B cell (primary cell): ENCODE measurements around the gene TYW1B. TPM values are rescaled to one million over a fixed set of nuclear protein-coding genes. Genes with fewer than 3 reads are reported as not detected.
"Not testable (repeated sequence)": the region's sequence is repeated elsewhere in the genome, so short reads cannot be mapped to it uniquely, and the experiment has no call there.

Experiments
- ATAC-seq: fragments of 200-7000 bp; cut with Tn5 transposase; one replicate; pipeline ENCODE4 v1.10.0; 2021; ENCODE audit warnings: low read depth, mild to moderate bottlenecking, moderate number of reproducible peaks, moderate library complexity
- CTCF ChIA-PET: fragments of 350-600 bp; sonication (Branson Sonifier 250); formaldehyde crosslinking; loops from one replicate; lab custom pipeline; 2021; ENCODE audit warnings: antibody characterized with exemption, inconsistent platforms; lab: Charles Lee
- POLR2A ChIA-PET: fragments of 350-600 bp; sonication (Branson Sonifier 250); formaldehyde crosslinking; loops from one replicate; lab custom pipeline; 2021; ENCODE audit warnings: antibody characterized with exemption; lab: Charles Lee
- DNase-seq: peaks from one replicate; pipeline ENCODE4 v3.0.0; 2013
- H2AFZ ChIP-seq: 2 replicates; pipeline ENCODE4 v1.6.1; 2012; ENCODE audit warnings: mild to moderate bottlenecking, low read depth, low read length; ENCODE audit not compliant: insufficient read depth, poor library complexity, severe bottlenecking
- H3K27ac ChIP-seq, 2 donors: 1 replicate in 1 of 2; 2 replicates in 1 of 2; pipeline ENCODE4 v1.5.1; 2012 to 2013; ENCODE audit warnings: low read length in 2 of 2, mild to moderate bottlenecking in 2 of 2, moderate library complexity in 1 of 2
- H3K27me3 ChIP-seq, 4 experiments: fragments of 200-600 bp in 1 of 4; sonication (generic) in 1 of 4; replicated peaks in 1 of 4; 1 replicate in 2 of 4; 2 replicates in 2 of 4; pipeline versions ENCODE4 v1.6.1 to v1.7.0; 2013 to 2016; ENCODE audit warnings: low read length in 3 of 4, mild to moderate bottlenecking in 2 of 4, mixed read lengths in 1 of 4, moderate library complexity in 1 of 4; ENCODE audit not compliant: insufficient read depth in 4 of 4, control insufficient read depth in 3 of 4; ENCODE audit errors: control extremely low read depth in 1 of 4
- H3K36me3 ChIP-seq, 2 experiments: replicated peaks in 1 of 2; 1 replicate in 1 of 2; 2 replicates in 1 of 2; pipeline versions ENCODE4 v1.6.1 to v1.7.1; 2013; ENCODE audit warnings: low read length in 1 of 2; ENCODE audit not compliant: insufficient read depth in 2 of 2, control insufficient read depth in 1 of 2; ENCODE audit errors: control extremely low read depth in 1 of 2, extremely low read depth in 1 of 2
- H3K4me1 ChIP-seq, 2 donors: fragments of 200-600 bp in 1 of 2; sonication (generic) in 1 of 2; 1 replicate in 1 of 2; 2 replicates in 1 of 2; pipeline versions ENCODE4 v1.5.1 to v1.6.1; 2013 to 2017; ENCODE audit warnings: low read length in 2 of 2; ENCODE audit not compliant: control insufficient read depth in 2 of 2, insufficient read depth in 2 of 2
- H3K4me2 ChIP-seq: replicated peaks from 2 replicates; pipeline ENCODE3; 2012; ENCODE audit warnings: mild to moderate bottlenecking, low read depth, low read length; ENCODE audit not compliant: poor library complexity, severe bottlenecking
- H3K4me3 ChIP-seq, 5 experiments: fragments of 200-600 bp in 1 of 5; sonication (generic) in 1 of 5; 1 replicate in 3 of 5; 2 replicates in 2 of 5; pipeline versions ENCODE4 v1.5.1 to v1.7.0; 2011 to 2016; ENCODE audit warnings: low read length in 4 of 5, mild to moderate bottlenecking in 4 of 5, low read depth in 2 of 5, control low read depth in 1 of 5, moderate library complexity in 1 of 5; ENCODE audit not compliant: insufficient read depth in 1 of 5; ENCODE audit errors: control extremely low read depth in 1 of 5, extremely low read depth in 1 of 5
- H3K79me2 ChIP-seq: fragments of 200-600 bp; sonication (generic); one replicate; pipeline ENCODE4 v1.6.0; 2016; ENCODE audit warnings: low read length; ENCODE audit not compliant: control insufficient read depth, insufficient read depth
- H3K9ac ChIP-seq: fragments of 200-600 bp; sonication (generic); 2 replicates; pipeline ENCODE4 v1.6.1; 2017; ENCODE audit warnings: mild to moderate bottlenecking, low read length, moderate library complexity
- H3K9me3 ChIP-seq, 3 donors: one replicate each; pipeline versions ENCODE4 v1.6.1 to v1.7.1; 2013; ENCODE audit warnings: low read length in 2 of 3; ENCODE audit not compliant: control insufficient read depth in 2 of 3, insufficient read depth in 1 of 3; ENCODE audit errors: control extremely low read depth in 1 of 3
- H4K20me1 ChIP-seq: 2 replicates; pipeline ENCODE4 v1.6.0; 2012; ENCODE audit warnings: mild to moderate bottlenecking, low read length; ENCODE audit not compliant: insufficient read depth, control insufficient read depth, poor library complexity, severe bottlenecking
- H3K27ac Mint-ChIP-seq: one replicate; pipeline ENCODE4 v1.8.0; 2021; ENCODE audit warnings: mixed read lengths
- H3K27me3 Mint-ChIP-seq: one replicate; pipeline ENCODE4 v1.8.0; 2021; ENCODE audit warnings: mixed read lengths
- H3K4me1 Mint-ChIP-seq: one replicate; pipeline ENCODE4 v1.8.0; 2021; ENCODE audit warnings: mixed read lengths
- H3K4me3 Mint-ChIP-seq: one replicate; pipeline ENCODE4 v1.8.0; 2021; ENCODE audit warnings: mixed read lengths
- H3K9me3 Mint-ChIP-seq: one replicate; pipeline ENCODE4 v1.8.0; 2022; ENCODE audit warnings: mixed read lengths; ENCODE audit not compliant: insufficient read depth
- CTCF ChIP-seq: fragments of 200-600 bp; IDR thresholded peaks from one replicate; pipeline ENCODE4 v1.8.0; 2022; ENCODE audit warnings: antibody characterized with exemption, mild to moderate bottlenecking
- EZH2 ChIP-seq: IDR thresholded peaks from 2 replicates; pipeline ENCODE4 v1.6.1; 2012; ENCODE audit warnings: borderline replicate concordance, low read depth, mild to moderate bottlenecking, moderate library complexity, low read length; ENCODE audit not compliant: insufficient read depth, poor library complexity, severe bottlenecking
- WGBS: methylation state at CpG from one replicate; pipeline ENCODE4 v1.1.5; 2013; ENCODE audit warnings: missing lambda C conversion rate; ENCODE audit not compliant: insufficient coverage; 5-methylcytosine and 5-hydroxymethylcytosine counted together
- intact Hi-C: fragments of 100-400 bp; cut with micrococcal nuclease; formaldehyde crosslinking; loops from one replicate; pipeline ENCODE4 v1.10.0; 2022
- polyA plus RNA-seq: library from polyadenylated mRNA; depleted of rRNA; stranded (reverse); fragments of >200 nt; gene quantifications from 2 replicates; pipeline ENCODE4 v1.2.3, GENCODE V29; 2012
- total RNA-seq, 2 donors: library from RNA; stranded (reverse); fragments of 120-200 nt in 1 of 2; gene quantifications; 1 replicate in 1 of 2; 2 replicates in 1 of 2; pipeline versions ENCODE4 v1.2.3 to v1.2.4, GENCODE V29; 2013 to 2022

The TYW1B gene
- total and polyA plus RNA-seq, 2 donors (not counting 1 experiment from before 2014, with no cell fraction given): 4.4 to 9.4 TPM

GRCh38 chr7:72706521-72706920 is 121.5 kb downstream of the TYW1B start:
- Histone ChIP-seq H3K9me3 (no peaks in the 10 kb centered on the region), H3K36me3 (peaks cover 0 to 2% of the 10 kb centered on the region in 2 experiments), H3K27me3 (no peaks in the 10 kb centered on the region), H3K4me3 (no peak overlapping the region), H3K27ac (no peak overlapping the region), H3K79me2 (no peaks in the 10 kb centered on the region), H3K4me2 (no peak overlapping the region), H3K9ac (no peak overlapping the region), H3K4me1 (no peaks in the 10 kb centered on the region), H4K20me1 (no peaks in the 10 kb centered on the region), H2AFZ (no peak overlapping the region)
- ChIA-PET POLR2A (no interaction called here), CTCF (no interaction called here)
- H3K4me3 Mint-ChIP-seq: no peak overlapping the region
- DNase-seq (no peak), ATAC-seq (no peak)
- H3K4me1 Mint-ChIP-seq: no peaks in the 10 kb centered on the region
- intact Hi-C loops: no loop called here
- H3K9me3 Mint-ChIP-seq: no peaks in the 10 kb centered on the region
- H3K27ac Mint-ChIP-seq: no peak overlapping the region
- TF ChIP-seq EZH2 (no peak), CTCF (no peak)
- no CpG with 5 or more reads among the region's 1 CpG for WGBS
- no peaks in the 10 kb centered on the region for H3K27me3 Mint-ChIP-seq

- no CpG with 5 or more reads among the region's 4 CpGs for WGBS
- H3K4me1 Mint-ChIP-seq, H3K36me3 ChIP-seq, ATAC-seq, DNase-seq, H3K9me3 ChIP-seq, intact Hi-C loops, H3K9ac ChIP-seq, H3K27ac ChIP-seq, POLR2A ChIA-PET, H3K79me2 ChIP-seq, H4K20me1 ChIP-seq, H3K27me3 ChIP-seq, H2AFZ ChIP-seq, CTCF ChIA-PET, H3K9me3 Mint-ChIP-seq, H3K27me3 Mint-ChIP-seq, H3K4me1 ChIP-seq, H3K4me3 Mint-ChIP-seq, H3K4me2 ChIP-seq, H3K27ac Mint-ChIP-seq, H3K4me3 ChIP-seq: not testable (repeated sequence)
Measured at GRCh38 chr7:72705693-72706092, 122.3 kb downstream of the TYW1B start.
